AG09309 (cell line): ENCODE data around the gene VRK3.
A peak's percentile ranks its signal among the peaks of the same experiment; 100 is the strongest.

ENCODE experiments used
- DNase-seq: peaks from one replicate; pipeline ENCODE4 v3.0.0-alpha.2; 2010; ENCODE audit warnings: low read depth
- H3K4me3 ChIP-seq: 2 replicates; pipeline ENCODE4 v1.5.1; 2011; ENCODE audit warnings: mild to moderate bottlenecking, low read depth, low read length, moderate library complexity; ENCODE audit not compliant: control insufficient read depth
- TF ChIP-seq, protein P1 (sequence below): IDR thresholded peaks from 2 replicates; pipeline ENCODE4 v1.5.1; 2011; ENCODE audit warnings: mild to moderate bottlenecking, low read depth, low read length, inconsistent platforms; ENCODE audit not compliant: insufficient read depth, control insufficient read depth; ENCODE audit errors: missing control alignments

Gene VRK3

GRCh38 chr19:50016225-50016807 is 8.9 kb downstream of the VRK3 start:
- TF ChIP-seq, protein P1, sequence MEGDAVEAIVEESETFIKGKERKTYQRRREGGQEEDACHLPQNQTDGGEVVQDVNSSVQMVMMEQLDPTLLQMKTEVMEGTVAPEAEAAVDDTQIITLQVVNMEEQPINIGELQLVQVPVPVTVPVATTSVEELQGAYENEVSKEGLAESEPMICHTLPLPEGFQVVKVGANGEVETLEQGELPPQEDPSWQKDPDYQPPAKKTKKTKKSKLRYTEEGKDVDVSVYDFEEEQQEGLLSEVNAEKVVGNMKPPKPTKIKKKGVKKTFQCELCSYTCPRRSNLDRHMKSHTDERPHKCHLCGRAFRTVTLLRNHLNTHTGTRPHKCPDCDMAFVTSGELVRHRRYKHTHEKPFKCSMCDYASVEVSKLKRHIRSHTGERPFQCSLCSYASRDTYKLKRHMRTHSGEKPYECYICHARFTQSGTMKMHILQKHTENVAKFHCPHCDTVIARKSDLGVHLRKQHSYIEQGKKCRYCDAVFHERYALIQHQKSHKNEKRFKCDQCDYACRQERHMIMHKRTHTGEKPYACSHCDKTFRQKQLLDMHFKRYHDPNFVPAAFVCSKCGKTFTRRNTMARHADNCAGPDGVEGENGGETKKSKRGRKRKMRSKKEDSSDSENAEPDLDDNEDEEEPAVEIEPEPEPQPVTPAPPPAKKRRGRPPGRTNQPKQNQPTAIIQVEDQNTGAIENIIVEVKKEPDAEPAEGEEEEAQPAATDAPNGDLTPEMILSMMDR, result no peak
- DNase-seq, result no peak
- H3K4me3 ChIP-seq, result no peak overlapping the region

DNA sequence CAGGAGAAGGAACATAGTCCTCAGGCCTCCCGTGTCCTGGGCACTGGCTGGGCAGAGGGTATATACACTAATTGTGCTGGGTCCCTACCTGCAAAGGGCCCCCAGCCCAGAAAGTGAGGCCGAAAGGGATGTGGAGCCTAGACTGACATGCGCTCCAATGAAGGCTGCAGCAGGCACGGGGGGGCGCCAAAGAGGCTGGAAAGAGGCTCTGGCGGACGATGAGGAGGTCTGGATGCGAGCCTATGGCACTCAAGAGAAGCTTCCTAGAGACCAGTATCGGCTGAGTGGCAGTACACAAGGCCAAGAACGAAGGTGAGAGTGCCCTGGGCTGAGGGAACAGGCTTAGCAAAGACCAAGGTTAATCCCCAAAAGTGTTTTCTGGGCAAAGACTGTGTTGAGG is 16.6 kb downstream of the VRK3 start:
- no peak for DNase-seq
- H3K4me3 ChIP-seq, result no peak overlapping the region
- TF ChIP-seq, protein P1, result no peak

DNA sequence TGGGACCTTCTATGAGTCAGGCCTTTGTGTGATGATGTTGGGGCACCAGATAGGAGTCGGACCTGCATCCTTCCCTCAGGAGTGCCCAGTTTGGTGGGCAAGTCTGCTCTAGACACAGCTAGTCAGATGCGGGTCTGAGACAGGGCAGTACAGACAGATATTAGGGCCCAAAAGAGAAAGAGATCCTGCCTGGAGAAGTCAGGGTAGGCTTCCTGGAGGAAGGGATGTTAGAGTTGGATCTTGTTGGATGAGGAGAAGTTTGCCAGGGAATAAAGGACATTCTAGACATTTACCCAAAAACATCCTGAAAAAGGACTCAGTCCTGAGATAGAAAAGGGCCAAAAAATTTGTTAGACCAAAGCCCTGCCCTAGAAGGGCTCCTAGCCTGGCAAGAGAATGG is 17.2 kb downstream of the VRK3 start:
- no peak for DNase-seq
- TF ChIP-seq, protein P1, result no peak
- no peak overlapping the region for H3K4me3 ChIP-seq

GRCh38 chr19:50007170-50007569 is 18.0 kb downstream of the VRK3 start:
- TF ChIP-seq, protein P1, result no peak
- DNase-seq, result no peak
- H3K4me3 ChIP-seq, result no peak overlapping the region

DNA sequence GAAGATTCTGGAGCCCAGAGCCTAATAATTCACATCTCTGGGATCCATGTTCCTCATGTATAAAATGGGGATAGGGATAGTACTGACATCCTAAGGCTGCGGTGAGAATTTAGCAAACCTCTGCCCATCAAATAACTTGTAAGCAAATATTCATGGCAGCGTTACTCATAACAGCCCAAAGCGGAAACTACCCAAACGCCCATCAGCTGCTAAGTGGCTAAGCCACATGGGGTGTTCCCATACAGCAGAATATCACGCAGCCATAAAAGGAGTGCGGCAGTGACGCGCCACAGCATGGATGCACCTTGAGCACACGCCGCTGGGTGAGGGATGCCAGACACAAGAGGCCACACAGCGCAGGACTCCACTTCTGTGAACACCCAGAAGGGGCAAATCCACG is 19.7 kb downstream of the VRK3 start:
- TF ChIP-seq, protein P1, result no peak
- DNase-seq, result no peak
- no peak overlapping the region for H3K4me3 ChIP-seq

- DNase-seq, result peak; percentile 92
- no peak overlapping the region; the same call in 1 of the 2 replicates for H3K4me3 ChIP-seq
- TF ChIP-seq, protein P1, result no peak
Measured at GRCh38 chr19:50003810-50004419, 21.3 kb downstream of the VRK3 start.
